ENCODE data around the gene FAM168A.
"Not testable (repeated sequence)": the region's sequence is repeated elsewhere in the genome, so short reads cannot be mapped to it uniquely, and the experiment has no call there.

- TF ChIP-seq CTCF (IDR thresholded peaks at IDR 0.05; ENCODE audit: insufficient read depth, low read length); POLR2AphosphoS5 (IDR thresholded peaks at IDR 0.05; ENCODE audit: low read depth); GABPA (IDR thresholded peaks at IDR 0.05; ENCODE audit: low read depth): not testable (repeated sequence)
Measured at GRCh38 chr11:73580749-73581148, 17.2 kb downstream of the FAM168A start.

All from HL-60 (cell line).